NCI-H2171 treated with DMSO at 0.1 percent for 48 hours (cell line): ENCODE measurements around the gene DNAAF8.
"Not testable (repeated sequence)": the region's sequence is repeated elsewhere in the genome, so short reads cannot be mapped to it uniquely, and the experiment has no call there.

ENCODE experiments used
- DNase-seq: peaks from one replicate; lab custom pipeline; 2025; lab: John Stamatoyannopoulos, UW

The DNAAF8 gene

GRCh38 chr16:4723071-4723767 is 11.1 kb upstream of the DNAAF8 start:
- DNase-seq = no peak

GRCh38 chr16:4724661-4725270 is 9.6 kb upstream of the DNAAF8 start:
- DNase-seq = no peak

- no peak for DNase-seq
Measured at GRCh38 chr16:4726616-4727015, 7.7 kb upstream of the DNAAF8 start.

- no peak for DNase-seq
Measured at GRCh38 chr16:4728676-4729075, 5.7 kb upstream of the DNAAF8 start.

DNA sequence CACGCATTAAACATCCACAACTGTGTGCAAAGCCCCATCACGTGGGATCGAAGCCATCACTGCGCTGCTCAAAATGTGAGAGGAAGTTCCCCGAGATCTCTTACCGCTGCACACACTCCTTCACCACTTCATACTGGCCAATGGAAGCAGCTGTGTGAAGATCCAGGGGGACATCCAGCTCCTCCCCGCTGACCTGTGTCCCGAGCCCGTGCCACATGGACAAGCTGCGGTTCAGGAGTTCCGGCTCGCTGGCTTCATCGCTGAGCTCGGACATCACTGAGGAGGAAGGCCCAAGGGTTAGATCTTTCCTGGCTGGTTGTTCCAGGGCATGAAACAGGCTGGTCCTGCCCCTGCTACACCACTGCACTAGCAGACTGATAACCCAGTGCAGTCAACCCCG is 4.5 kb upstream of the DNAAF8 start:
- DNase-seq = no peak

DNA sequence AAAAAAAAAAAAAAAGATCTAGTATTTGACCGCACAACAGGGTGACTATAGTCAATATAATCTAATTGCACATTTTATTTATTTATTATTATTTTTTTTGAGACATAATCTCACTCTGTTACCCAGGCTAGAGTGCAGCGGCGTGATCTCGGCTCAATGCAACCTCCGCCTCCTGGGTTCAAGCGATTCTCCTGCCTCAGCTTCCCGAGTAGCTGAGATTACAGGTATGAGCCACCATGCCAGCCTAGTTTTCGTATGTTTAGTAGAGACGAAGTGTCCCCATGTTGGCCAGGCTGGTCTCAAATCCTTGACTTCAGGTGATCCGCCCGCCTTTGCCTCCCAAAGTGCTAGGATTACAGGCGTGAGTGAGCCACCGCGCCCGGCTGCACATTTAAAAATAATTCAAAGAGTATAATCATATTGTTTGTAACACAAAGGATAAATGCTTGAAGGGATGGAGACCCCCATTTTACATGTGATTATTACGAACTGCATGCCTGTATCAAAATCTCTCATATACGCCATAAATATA is 1.1 kb upstream of the DNAAF8 start:
- DNase-seq = no peak

GRCh38 chr16:4733747-4734062 is 632 bp upstream of the DNAAF8 start:
- peak; percentile 36 for DNase-seq

DNA sequence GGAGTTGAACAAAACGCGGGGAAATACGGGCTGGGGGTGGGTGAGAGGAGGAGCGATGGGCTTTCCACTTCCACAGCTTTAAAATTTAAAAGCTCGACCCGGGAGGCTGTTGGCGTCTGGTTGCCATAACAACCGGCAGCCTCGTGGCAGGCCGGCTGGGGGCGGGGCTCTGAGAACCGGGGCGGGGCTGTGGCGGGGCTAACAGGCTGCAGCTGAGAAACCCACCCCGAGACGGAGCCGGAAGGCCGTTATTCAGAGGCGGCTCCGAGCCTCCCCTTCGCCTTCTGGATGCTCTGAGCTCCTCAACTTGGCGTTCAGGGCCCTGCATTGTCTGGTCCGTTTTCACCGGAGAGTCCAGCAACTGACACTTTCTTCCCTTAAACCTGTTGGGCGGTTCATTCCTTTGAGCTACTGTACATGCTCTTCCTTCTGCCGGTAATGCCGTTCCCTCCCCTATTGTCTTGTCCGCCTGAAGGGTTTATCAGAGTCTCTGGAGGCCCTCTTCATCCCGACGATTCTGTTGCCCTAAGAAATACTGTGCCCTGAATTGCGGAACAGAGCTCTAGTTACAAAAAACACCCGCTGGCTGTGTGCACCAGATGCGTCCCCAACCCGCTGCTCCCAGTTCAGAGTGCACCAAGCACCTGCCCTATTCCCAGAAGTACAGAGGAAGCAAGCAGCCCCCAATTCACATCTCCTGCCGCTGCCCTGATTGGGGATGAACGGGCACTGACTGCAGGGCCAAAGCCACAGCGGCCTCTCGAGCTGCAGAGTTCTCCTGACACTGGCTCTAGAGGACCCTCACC is 596 bp downstream of the DNAAF8 start:
- peak; percentile 81 for DNase-seq

GRCh38 chr16:4736546-4736945 is 2.2 kb downstream of the DNAAF8 start:
- no peak for DNase-seq

DNA sequence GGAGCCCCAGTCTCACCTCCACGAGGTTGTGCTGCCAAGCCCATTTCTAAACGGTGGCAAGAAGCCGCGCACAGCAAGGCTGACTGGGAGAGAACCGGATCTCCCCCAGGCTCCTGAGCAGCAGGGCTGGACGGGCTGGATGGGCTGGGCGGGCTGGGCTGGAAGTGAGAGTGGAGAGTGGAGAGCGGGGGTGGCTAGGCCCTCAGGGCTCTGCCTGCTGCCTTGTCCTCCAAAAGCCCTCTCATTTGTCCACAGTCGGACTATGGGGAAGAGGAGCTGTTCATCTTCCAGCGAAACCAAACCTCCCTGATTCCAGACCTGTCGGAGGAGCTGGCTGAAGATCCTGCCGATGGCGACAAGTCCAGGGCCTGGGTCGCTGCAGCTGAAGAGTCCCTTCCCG is 3.2 kb downstream of the DNAAF8 start:
- no peak for DNase-seq

DNA sequence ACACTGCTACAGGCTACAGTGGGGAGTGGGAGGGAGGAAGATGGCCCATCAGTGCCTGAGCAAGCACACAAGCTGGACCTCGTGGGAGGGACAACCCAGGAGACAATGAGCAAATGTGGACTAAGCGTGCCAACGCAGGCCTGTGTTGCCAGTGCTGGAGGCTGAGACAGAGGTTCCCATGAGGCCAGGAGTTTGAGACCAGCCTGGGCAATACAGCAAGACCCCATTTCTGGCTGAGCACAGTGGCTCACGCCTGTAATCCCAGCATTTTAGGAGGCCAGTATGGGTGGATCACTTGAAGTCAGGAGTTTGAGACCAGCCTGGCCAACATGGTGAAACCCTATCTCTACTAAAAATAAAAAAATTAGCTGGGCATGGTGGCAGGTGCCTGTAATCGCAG is 4.0 kb downstream of the DNAAF8 start:
- DNase-seq = not testable (repeated sequence)

GRCh38 chr16:4743226-4743878 is 9.0 kb downstream of the DNAAF8 start:
- no peak for DNase-seq

DNA sequence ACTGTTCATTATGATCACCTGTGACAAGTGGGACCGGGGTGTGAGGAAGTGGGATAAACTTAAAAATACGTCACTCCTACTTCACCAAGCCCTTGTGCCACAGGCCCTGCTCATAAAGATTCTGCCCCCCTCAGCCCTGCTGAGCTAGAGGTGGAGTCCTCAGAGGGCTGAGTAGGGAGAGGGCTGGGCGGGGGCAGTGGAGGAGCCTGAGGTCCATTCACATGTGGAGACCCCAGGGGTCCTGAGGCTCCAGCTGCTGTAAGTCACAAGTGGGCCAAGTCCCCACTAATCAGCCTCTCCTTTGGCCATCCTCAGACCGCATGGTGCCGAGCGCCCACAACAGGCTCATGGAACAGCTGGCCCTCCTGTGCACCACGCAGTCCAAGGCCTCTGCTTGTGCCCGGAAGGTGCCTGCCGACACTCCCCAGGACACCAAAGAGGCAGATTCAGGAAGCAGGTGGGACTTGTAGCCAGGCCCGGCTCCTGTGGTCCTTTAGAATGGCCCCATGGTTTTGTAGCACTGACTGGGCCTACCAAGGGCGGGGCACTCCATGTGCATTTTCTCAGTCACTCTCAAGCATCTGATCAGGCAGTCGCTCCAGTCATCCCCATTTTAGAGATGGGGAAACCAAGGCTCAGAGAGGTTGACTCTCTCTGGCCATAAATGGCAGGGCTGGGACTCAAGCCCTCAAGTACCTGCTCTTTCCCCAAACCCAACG is 10.4 kb downstream of the DNAAF8 start:
- DNase-seq = no peak

DNA sequence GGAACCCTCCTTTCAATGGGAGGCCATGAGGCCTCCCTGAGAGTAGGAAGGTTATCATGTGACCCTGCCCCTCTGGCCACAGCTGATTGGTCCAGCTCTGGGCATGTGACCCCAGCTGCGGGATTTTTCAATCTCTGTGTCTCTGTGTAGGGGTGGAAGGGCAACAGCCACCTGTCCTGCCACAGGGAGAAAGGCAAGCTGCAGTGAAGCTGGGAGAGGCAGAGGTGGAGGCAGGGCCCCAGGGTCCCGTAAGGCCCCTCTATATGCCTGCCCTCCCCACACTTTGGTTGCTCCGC is 10.9 kb downstream of the DNAAF8 start:
- no peak for DNase-seq

GRCh38 chr16:4746215-4746614 is 11.9 kb downstream of the DNAAF8 start:
- no peak for DNase-seq

- DNase-seq = no peak
Measured at GRCh38 chr16:4746991-4747574, 12.7 kb downstream of the DNAAF8 start.

- DNase-seq = no peak
Measured at GRCh38 chr16:4747906-4748681, 13.8 kb downstream of the DNAAF8 start.

GRCh38 chr16:4748682-4749411 is 14.5 kb downstream of the DNAAF8 start:
- no peak for DNase-seq

DNA sequence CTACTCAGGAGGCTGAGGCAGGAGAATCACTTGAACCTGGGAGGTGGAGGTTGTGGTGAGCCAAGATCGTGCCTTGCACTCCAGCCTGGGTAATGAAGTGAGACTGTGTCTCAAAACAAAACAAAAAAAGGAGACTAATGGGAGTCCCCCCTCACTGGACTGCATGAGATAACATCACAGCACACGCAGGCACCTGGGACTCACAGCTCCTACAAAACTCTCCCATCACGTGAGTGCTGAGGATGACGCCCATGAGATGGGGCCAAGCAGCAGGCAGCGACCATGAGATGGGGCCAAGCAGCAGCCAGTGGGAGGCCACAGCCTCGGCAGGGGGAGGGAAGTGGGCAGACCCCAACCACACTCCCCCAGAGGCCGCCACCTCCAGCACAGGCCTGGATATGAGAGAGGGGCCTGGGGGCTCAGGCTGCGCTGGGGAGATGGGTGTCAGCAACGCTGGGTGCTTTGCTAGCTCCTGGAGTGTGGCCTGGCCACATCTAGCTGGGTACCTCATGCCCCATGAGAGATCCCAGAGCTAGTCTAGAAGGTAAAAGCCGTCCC is 15.4 kb downstream of the DNAAF8 start:
- DNase-seq = no peak

- DNase-seq = no peak
Measured at GRCh38 chr16:4750896-4751295, 16.6 kb downstream of the DNAAF8 start.
